Renal pelvis (tissue), 4 donors: Measurements from ENCODE around the gene PES1. TPM values are rescaled to one million over a fixed set of nuclear protein-coding genes. Genes with fewer than 3 reads are reported as not detected.
"Not testable (repeated sequence)": the region's sequence is repeated elsewhere in the genome, so short reads cannot be mapped to it uniquely, and the experiment has no call there.

ENCODE experiments used
- DNase-seq: peaks from one replicate; pipeline ENCODE4 v3.0.0-alpha.2; 2013
- polyA plus RNA-seq, 3 donors: library from polyadenylated mRNA; unstranded; fragments of 120-200 nt; gene quantifications; one replicate each; pipeline ENCODE4 v1.2.1, GENCODE V29; 2013; ENCODE audit not compliant: insufficient read length in 3 of 3

PES1 gene
- polyA plus RNA-seq, 3 donors = 74.3 to 88.6 (median 81.8) TPM

DNA sequence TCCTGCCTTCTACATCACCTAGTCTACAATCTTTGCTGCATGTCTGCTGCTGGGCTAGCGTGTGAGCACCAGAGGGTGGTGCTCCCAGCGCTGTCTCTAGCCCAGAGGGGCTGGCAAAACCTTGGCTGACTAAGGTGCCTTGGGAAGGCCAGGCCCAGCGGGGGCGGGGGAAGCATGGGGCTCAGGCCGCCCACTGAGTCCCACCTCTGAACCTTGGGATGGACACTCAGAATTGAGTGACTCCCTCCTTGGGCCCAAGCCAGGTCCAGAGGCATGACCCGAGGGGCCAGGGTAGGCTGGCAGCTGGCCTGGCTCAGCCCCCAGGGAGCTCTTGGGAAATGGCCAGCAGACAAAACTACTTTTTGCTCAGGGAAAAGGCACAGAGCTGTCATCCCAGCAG lies 9.7 kb downstream of the PES1 start:
- DNase-seq = no peak

DNA sequence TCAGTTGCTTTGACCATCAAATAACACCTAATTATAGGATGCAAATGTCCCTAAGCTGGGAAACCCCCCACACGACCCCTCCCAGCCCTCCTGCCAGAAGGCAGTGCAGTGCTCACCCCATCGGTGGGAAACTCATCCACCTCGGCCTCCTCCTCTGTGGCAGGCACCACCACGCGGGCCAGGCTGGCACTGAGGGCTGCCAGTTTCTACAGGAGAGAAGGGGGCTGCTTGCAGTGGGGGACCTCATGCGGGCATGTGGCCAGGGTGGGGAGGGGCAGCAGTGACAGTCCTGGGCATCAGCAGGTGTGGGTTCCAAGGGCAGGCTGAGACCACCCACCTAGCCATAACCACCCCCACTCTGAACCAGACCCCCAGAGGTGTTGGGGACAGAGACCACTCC lies 10.8 kb downstream of the PES1 start:
- no peak for DNase-seq

DNA sequence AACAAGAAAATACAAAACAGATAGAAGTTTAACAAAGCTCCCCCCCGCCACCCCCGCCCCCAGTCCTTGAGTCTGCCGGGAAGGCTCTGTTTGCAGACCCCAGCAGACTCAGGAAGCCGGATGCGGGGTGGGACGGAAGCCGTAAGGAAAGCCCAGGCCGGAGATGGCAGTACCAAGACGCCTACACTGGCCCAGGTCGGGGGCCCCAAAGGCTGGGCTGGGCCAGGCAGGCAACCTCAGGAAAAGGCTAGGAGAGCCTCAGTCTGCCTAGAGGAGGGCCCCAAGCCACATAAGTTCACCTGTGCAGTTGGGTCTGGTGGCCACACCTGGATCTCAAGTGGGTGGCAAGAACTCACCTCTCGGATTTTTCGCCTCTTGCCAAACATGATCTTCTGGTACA lies 13.2 kb downstream of the PES1 start:
- no peak for DNase-seq

DNA sequence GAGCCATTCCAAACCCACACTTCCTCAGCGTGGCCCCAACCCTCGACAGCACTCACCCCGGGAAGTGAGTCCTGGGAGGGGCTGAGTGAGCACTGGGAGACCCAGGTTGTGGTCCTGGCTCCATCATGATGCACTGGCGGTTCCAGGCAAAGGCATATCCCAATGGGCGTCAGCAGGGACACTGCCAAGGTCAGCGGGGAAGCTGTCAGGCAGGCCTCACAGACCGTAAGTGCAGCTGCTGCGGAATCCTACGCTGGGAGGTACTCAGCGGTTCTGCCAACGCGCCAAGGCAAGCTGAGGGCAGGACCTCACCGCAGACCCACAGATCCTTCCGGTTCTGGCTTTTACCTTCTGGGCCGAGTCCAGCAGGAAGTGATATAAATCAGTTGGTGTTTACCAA lies 15.9 kb downstream of the PES1 start:
- no peak for DNase-seq

GRCh38 chr22:30574997-30575671 lies 16.6 kb downstream of the PES1 start:
- DNase-seq = no peak

GRCh38 chr22:30574095-30574981 lies 17.4 kb downstream of the PES1 start, which contains the start of gene GAL3ST1:
GAL3ST1 (minus strand) TSS chr22:30574665; CDS start chr22:30557392, 17,273 bp downstream.
- DNase-seq = peak; percentile 41

DNA sequence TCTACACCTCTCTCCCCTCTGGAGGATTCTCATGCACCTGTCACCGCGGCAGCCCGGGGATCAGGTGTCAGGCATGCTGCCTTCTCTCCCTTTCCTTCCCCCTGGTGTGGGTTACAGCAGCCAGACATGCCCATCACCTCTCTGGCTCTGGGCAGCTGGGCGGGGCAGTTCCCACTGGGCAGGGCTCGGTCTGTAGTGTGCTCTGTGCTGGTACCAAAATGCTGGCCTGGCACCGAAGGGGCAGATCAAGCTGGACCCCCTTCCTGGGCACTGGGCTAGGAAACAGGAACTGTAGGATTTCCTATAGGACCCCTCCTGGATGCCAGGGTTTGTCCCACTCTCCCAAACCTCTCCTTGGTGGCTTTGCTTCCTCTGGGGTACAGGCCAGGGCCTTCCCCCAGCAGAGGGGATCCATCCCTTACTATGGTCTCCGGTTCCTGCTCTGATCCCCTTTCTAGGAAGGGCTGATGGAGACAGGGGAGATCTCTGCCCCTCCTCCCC lies 18.1 kb downstream of the PES1 start:
- peak; percentile 33 for DNase-seq

DNA sequence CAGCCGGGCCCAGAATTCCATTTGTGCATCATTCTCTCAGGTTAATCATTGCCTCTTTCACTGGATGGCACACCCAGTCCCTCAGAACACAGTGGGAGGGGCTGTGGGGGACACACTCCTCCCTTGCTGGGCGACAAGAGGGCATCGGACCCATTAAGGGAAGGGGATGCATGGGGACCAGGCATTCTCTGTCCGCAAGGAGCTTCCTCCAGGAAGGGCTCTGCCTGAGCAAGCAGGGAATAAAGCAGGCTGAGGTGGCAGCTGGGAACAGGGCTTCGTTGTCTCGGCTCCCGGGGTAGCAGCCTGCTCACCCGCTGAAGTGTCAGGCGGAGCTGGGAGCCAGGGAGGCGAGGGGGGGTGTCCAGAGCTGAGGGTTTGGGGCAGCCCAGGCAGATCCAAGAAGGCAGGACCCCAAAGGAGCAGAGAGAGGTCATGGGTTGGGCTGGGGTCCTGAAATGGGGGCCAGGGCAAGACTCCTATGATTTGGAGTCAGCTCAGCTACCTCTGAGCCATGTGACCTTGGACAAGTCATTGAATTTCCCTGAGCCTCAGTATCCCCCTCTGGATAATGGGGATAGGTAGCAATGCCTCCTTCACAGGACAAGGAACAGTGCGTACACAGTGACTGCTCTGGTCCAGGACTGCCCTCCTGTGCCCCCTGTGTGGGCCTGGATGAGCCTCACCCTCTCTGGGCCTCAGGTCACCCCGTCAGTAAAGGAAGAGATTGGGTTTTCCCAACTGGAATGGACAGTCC lies 18.7 kb downstream of the PES1 start:
- DNase-seq = peak; percentile 19

DNA sequence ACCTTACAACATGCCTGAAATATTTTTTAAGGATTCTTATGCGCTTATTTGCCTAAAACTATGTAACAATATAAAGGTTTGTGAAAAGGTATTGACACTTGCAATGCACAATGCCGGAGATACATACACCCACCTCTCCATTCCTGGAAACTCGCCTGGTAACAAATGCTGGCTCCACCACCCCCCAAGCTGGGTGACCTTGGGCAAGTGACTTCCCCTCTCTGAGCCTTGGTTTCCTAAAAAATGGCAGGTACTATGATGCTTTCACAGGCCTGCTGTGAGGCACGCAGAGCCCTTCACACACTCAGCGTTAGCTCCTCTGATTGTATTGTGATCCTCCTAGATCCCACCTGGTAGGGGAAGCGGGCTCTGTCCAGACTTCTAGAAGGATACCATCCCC lies 19.5 kb downstream of the PES1 start:
- no peak for DNase-seq

GRCh38 chr22:30569674-30570202 lies 22.0 kb downstream of the PES1 start:
- no peak for DNase-seq

DNA sequence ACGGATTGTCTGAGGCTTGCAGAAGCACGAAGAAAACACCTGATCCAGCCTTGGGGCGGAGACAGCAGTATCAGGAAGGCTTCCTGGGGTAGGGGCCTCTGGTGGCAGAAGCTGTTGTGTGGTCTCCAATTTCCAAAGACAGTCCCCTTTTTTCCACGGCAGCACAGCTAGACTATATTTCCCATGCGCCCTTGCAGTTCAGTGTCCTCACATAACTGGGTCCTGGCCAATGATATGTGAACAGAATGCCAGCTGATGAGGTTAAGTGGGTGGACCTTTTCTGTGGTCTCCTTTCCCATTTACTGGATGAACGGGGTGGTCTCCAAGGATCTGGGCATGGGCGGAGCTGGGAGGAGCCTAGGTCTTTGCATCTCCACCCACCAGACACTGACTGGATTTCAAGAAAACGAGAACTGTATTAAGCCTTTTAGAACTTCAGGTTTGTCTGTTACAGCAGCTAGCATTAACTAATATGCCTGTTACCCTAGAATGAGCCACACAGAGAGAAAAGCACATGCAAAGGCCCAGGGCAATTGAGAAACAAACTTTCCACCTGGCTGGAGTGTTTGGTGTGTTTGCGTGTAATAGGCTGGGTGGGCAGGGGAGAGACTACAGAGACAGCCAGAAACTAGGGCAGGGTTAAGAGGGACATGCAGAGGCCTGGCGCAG lies 23.4 kb downstream of the PES1 start:
- no peak for DNase-seq

DNA sequence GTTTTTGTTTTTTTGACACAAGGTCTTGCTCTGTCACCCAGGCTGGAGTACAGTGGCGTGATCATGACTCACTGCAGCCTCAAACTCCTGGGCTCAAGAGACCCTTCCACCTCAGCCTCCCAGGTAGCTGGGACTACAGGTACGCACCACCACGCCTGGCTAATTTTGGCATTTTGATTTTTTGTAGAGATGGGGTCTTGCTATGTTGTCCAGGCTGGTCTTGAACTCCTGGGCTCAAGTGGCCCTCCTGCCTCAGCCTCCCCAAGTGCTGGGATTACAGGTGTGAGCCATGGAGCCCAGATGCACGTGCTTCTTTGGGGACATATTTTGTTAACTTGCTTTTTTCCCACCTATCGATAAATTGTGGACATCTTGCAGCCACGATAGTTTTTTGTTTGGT lies 24.4 kb downstream of the PES1 start:
- not testable (repeated sequence) for DNase-seq

- no peak for DNase-seq
Observed at GRCh38 chr22:30566125-30566524, 25.6 kb downstream of the PES1 start.

DNA sequence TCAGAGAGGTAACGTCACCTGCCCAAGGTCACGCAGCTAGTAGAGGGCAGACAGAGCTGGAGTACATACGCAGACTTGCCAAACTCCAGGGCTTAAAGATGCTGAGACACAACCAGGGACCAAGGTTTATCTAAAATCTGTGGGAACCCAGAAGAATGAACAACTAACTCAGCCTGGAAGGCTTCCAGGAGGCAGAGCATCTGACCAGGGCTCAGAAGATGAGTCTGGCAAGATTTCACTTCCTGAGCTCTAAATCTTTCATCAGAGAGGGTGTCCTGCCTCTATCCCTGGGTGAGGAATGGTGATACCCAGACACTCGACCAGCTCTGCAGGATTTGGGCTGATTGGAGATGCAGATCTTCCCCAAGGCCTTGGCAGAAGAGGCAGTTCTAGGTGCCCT lies 26.4 kb downstream of the PES1 start:
- DNase-seq = no peak

DNA sequence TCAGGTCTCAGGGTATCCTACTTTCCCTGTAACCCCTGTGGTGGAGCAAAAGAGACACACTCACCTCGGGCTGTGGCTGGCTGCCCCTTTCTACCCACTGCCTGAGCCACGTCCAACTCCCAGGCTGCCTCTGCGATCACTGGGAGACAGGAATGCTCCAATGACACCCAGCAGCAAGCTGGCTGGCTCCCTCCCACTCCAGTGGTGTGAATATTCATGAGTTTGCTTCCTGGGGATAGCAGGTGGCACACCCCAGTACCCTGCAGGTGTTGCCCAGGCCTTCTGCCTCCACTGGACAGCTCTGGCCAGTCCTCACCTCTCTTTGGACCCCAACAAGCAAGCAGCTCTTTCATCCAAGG lies 27.0 kb downstream of the PES1 start:
- no peak for DNase-seq

DNA sequence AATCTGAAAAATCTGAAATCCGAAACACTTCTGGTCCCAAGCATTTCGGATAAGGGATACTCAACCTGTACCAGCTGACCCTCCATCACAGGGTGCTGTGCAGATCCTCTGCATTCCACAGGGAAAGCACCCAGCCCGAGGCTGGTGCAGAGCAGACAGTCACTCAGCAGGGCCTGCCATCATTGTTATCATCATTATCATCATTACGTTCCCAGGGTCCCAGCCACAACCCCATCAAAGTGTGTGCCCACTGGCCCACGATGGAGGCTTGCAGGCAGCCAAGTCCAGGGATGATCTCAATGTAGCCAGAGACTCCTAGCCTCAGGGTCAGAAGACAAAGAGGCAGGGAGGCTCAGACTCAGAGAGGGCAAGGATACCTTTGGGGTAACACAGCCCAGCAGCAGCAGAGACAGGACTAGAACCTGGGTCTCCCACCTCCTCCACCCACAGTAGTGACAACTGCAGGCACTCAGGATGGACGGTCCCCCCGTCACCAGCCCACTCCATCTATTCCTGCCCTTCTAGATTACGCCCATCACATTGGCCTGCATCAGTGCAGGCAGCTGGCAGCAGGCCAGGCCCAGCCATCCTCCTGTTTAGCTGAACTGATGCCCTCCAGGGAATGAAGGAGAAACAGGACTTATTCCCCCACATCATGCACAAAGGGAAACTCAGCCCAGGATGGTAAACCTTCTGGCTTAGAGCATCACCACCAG lies 27.5 kb downstream of the PES1 start:
- DNase-seq = no peak

GRCh38 chr22:30562366-30562765 lies 29.3 kb downstream of the PES1 start:
- DNase-seq = no peak

DNA sequence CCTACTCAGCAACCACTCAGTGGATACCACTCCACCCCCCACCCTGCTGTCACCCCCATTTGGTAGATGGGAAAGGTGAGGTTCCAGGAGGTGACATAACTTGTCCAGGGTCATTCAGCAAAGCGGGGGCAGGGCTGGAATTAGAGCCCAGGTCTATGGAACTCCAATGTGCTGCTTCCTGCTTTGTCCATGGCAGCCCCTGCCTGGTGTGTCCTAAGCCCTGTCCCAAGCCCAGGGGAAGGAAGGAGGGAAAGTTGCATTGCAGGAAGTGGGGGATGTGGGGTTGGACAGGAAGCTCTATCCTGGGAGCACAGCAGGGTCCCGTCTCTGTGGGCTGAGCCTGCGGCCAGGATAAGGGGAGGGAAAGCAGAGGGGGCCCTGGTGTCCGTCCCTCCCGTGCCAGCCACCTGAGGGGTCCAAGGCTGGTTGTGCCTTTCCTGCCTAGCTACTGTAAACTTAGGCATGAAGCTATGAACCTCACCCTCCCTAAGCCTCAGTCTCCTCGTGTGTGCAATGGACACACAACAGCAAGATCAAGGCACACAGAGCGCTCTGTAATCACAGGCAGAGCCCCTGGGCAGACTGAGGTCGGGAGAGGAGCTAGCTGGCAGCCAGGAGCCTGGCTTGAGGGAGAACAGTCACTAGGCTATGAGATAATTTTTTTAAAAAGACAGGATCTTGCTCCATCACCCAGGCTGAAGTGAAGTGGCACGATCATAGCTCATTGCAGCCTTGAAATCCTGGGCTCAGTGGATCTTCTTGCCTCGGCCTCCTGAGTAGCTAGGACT lies 30.1 kb downstream of the PES1 start:
- DNase-seq = no peak

- not testable (repeated sequence) for DNase-seq
Observed at GRCh38 chr22:30560643-30561202, 31.0 kb downstream of the PES1 start.

DNA sequence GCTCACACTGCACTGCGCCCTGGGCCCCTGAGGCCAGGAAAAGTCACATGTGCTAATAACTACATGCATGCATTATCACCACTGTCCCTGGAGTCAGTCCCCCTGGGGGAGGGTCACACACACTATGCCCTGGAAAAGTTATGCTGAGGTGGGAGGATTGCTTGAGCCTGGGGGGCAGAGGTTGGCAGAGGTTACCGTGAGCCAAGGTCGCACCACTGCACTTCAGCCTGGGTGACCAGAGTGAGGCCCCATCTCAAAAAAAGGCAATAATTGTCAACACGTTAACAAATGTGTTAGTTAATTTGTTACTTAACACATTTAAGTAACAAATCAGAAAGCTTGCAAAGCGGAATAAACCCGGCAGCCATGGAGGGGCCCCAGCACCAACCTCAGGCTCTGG lies 31.8 kb downstream of the PES1 start:
- DNase-seq = no peak
